HEK293T (cell line): ENCODE measurements around the gene HIRA.

ENCODE experiments used
- BHLHE40 ChIP-seq: fragments of 450-650 bp; IDR thresholded peaks from 2 replicates; pipeline ENCODE4 v1.6.1; 2016; ENCODE audit warnings: mild to moderate bottlenecking, moderate library complexity, borderline replicate concordance
- ELF4 ChIP-seq: fragments of 450-650 bp; IDR thresholded peaks from 2 replicates; pipeline ENCODE4 v1.6.1; 2017; ENCODE audit warnings: antibody characterized with exemption
- FOXA1 ChIP-seq: fragments of 450-650 bp; IDR thresholded peaks from 2 replicates; pipeline ENCODE4 v1.6.1; 2016; ENCODE audit warnings: mild to moderate bottlenecking
- FOXM1 ChIP-seq: fragments of 450-650 bp; IDR thresholded peaks from 2 replicates; pipeline ENCODE4 v1.6.1; 2017; ENCODE audit warnings: mild to moderate bottlenecking, borderline replicate concordance
- HDGF ChIP-seq: fragments of 450-650 bp; IDR thresholded peaks from 2 replicates; pipeline ENCODE4 v1.6.1; 2017; ENCODE audit warnings: antibody characterized with exemption, borderline replicate concordance
- NFRKB ChIP-seq: fragments of 450-650 bp; IDR thresholded peaks from 2 replicates; pipeline ENCODE4 v1.6.1; 2016; ENCODE audit warnings: mild to moderate bottlenecking, moderate library complexity
- SP1 ChIP-seq: fragments of 450-650 bp; IDR thresholded peaks from 2 replicates; pipeline ENCODE4 v1.6.1; 2017
- SUZ12 ChIP-seq: fragments of 450-650 bp; IDR thresholded peaks from 2 replicates; pipeline ENCODE4 v1.6.1; 2016; ENCODE audit warnings: mild to moderate bottlenecking
- TARDBP ChIP-seq: fragments of 450-650 bp; IDR thresholded peaks from 2 replicates; pipeline ENCODE4 v1.6.1; 2016
- ZNF384 ChIP-seq: fragments of 450-650 bp; IDR thresholded peaks from 2 replicates; pipeline ENCODE4 v1.6.1; 2016
- TF ChIP-seq, protein P1 (sequence below): fragments of 450-650 bp; IDR thresholded peaks from 2 replicates; pipeline ENCODE4 v1.6.1; 2016

DNA sequence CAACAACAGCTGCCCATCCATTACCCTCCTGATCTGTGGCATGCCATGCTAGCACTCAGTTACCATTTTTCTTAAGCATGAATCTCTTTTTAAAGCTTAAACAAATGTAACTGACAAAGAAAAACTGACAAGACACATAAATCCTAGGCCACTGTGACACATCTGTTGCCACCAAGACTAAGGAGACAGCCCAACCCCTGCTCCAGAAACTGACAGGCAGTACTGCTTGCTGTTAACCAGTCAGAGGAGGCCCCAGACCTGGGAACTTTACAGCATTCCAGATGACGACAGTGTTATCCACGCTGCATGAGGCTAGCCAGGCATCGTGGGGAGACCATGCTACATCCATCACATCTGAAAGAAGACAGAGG, 33.8 kb downstream of the HIRA start:
- TF ChIP-seq NFRKB (no peak), ELF4 (no peak), SP1 (no peak), ZNF384 (no peak), BHLHE40 (no peak), FOXM1 (no peak), FOXA1 (no peak), SUZ12 (no peak), HDGF (no peak), TARDBP (no peak)
- TF ChIP-seq, protein P1, sequence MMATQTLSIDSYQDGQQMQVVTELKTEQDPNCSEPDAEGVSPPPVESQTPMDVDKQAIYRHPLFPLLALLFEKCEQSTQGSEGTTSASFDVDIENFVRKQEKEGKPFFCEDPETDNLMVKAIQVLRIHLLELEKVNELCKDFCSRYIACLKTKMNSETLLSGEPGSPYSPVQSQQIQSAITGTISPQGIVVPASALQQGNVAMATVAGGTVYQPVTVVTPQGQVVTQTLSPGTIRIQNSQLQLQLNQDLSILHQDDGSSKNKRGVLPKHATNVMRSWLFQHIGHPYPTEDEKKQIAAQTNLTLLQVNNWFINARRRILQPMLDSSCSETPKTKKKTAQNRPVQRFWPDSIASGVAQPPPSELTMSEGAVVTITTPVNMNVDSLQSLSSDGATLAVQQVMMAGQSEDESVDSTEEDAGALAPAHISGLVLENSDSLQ: no peak
